ENCODE results near the gene KDM5B.

- TF ChIP-seq ZNF426 (tag by site-specific recombination; IDR thresholded peaks at IDR 0.05) (no peak), PBX3 (CRISPR knock-in tag; IDR thresholded peaks at IDR 0.05) (no peak), CTCF (tag by site-specific recombination; IDR thresholded peaks at IDR 0.05) (no peak), ZIC2 (tag by site-specific recombination; IDR thresholded peaks at IDR 0.05) (no peak)
Measured at GRCh38 chr1:202815120-202815519, 6.9 kb upstream of the KDM5B start.

Data from HEK293 (cell line).